ENCODE results near the gene CHCHD3.

DNA sequence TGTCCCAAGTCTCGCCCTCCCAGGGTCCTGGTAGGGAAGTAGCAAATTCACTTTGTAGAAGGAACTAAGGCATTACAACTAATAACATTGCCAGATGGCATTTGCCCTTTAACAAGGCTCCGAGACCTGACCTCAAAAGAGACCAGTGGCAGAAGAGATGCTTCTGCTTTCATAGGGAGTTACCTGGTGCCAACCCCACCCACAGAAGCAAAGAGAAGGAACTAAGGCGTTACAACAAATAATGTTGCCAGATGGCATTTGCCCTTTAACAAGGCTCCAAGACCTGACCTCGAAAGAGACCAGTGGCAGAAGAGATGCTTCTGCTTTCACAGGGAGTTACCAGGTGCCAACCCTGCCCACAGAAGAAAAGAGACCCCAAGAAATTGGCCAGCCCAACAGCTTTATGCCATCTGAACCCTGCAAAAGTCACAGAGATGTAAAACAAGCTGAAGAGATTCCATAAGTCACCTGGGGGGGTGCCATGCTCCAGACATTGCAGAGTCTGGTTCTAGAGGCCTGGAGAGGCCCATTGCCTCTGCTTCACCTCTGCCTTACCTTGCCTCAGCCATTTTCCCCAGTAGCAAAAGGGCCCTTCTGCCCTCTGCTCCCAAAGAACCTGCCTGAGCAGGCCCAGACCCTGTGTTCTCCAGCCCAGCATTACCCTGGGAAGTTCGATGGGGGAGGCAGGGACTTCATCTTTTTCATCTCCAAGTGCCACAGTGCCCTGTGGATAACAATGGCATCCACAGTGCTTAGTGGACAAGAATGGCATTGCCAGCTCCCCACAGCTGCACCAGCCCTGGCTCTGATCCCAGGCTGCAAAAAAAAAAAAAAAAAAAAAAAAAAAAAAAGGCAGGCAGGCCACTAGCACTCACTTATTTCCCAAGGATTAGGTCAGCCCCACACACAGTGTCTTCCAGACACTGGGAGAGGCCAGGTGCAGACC is 326.1 kb downstream of the CHCHD3 start:
- TF ChIP-seq, protein P1, sequence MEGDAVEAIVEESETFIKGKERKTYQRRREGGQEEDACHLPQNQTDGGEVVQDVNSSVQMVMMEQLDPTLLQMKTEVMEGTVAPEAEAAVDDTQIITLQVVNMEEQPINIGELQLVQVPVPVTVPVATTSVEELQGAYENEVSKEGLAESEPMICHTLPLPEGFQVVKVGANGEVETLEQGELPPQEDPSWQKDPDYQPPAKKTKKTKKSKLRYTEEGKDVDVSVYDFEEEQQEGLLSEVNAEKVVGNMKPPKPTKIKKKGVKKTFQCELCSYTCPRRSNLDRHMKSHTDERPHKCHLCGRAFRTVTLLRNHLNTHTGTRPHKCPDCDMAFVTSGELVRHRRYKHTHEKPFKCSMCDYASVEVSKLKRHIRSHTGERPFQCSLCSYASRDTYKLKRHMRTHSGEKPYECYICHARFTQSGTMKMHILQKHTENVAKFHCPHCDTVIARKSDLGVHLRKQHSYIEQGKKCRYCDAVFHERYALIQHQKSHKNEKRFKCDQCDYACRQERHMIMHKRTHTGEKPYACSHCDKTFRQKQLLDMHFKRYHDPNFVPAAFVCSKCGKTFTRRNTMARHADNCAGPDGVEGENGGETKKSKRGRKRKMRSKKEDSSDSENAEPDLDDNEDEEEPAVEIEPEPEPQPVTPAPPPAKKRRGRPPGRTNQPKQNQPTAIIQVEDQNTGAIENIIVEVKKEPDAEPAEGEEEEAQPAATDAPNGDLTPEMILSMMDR (IDR thresholded peaks at IDR 0.05; ENCODE audit: low read depth, low read length) = no peak
- TF ChIP-seq EZH2phosphoT487 (IDR thresholded peaks at IDR 0.05; ENCODE audit: low read depth) = no peak
